HG03354 (cell line): ENCODE measurements around the gene LIPM.
A peak's percentile ranks its signal among the peaks of the same experiment; 100 is the strongest.

Experiments used
- ATAC-seq: cut with Tn5 transposase; IDR thresholded peaks from one replicate; pipeline ENCODE4 v1.9.1; 2021; ENCODE audit warnings: mild to moderate bottlenecking; ENCODE audit not compliant: unreplicated experiment, poor library complexity, severe bottlenecking

LIPM gene

DNA sequence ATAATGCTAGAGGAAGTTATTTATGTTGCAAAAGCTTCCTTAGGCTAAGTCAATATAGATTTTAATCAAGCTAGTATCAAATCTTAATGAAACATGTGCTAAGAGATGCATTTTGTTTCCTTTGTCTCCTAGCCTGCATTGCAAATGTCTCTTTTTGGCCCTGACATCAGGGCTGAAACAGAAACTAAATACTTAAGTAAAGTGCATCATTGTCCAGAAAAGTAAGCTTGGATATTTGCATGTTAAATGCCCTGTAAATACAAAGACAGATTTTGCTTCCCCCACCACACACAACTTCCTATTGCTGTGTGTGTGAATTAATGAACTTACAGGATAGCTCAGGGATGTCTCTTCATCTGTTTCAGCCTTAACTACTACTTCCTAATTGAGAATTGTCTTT is 67.6 kb downstream of the LIPM start:
- ATAC-seq = peak; percentile 79
